Measurements from ENCODE around the gene DMRTC2.

The DMRTC2 gene

GRCh38 chr19:41883463-41883820, 38.6 kb downstream of the DMRTC2 start:
- H3K27ac ChIP-seq (ENCODE audit: low read depth, low read length) = peak overlapping the region; percentile 100
- no peaks in the 10 kb centered on the region for H3K9me3 ChIP-seq (ENCODE audit: insufficient read depth, low read length)
- no peak overlapping the region for H2AFZ ChIP-seq (ENCODE audit: low read depth, low read length, severe bottlenecking)
- H3K9me2 ChIP-seq (replicated peaks; ENCODE audit: insufficient read depth, low read length) = no peaks in the 10 kb centered on the region
- peaks cover 57% of the 10 kb centered on the region for H3K79me2 ChIP-seq (ENCODE audit: insufficient read depth, low read length)
- TF ChIP-seq EZH2phosphoT487 (conservative IDR thresholded peaks at IDR 0.05; ENCODE audit: low read length) (no peak), CTCF (IDR thresholded peaks at IDR 0.05; ENCODE audit: insufficient read depth, low read length, poor library complexity, severe bottlenecking) (no peak)
- peak overlapping the region; percentile 65 for H3K4me3 ChIP-seq (ENCODE audit: insufficient read depth, low read length, poor library complexity, severe bottlenecking)
- no peaks in the 10 kb centered on the region for H3K27me3 ChIP-seq (ENCODE audit: low read length)
- H3K9ac ChIP-seq (ENCODE audit: low read length) = peak overlapping the region; percentile 89
- H3K36me3 ChIP-seq (ENCODE audit: low read length) = peaks cover 11% of the 10 kb centered on the region
- H4K20me1 ChIP-seq (ENCODE audit: low read depth, low read length) = no peaks in the 10 kb centered on the region
- peak overlapping the region; percentile 68 for H3K4me2 ChIP-seq (ENCODE audit: low read depth, low read length, poor library complexity, severe bottlenecking)
- peaks cover 53% of the 10 kb centered on the region for H3F3A ChIP-seq (ENCODE audit: insufficient read depth)

GRCh38 chr19:41883821-41884733, 39.2 kb downstream of the DMRTC2 start:
- Histone ChIP-seq H3K27me3 (ENCODE audit: low read length) (no peaks in the 10 kb centered on the region), H3K27ac (ENCODE audit: low read depth, low read length) (peak overlapping the region; percentile 100), H3K4me3 (ENCODE audit: insufficient read depth, low read length, poor library complexity, severe bottlenecking) (peak overlapping the region; percentile 65), H3K4me2 (ENCODE audit: low read depth, low read length, poor library complexity, severe bottlenecking) (peak overlapping the region; percentile 97), H3K9me3 (ENCODE audit: insufficient read depth, low read length) (no peaks in the 10 kb centered on the region), H3F3A (ENCODE audit: insufficient read depth) (peaks cover 47% of the 10 kb centered on the region), H3K79me2 (ENCODE audit: insufficient read depth, low read length) (peaks cover 57% of the 10 kb centered on the region), H3K36me3 (ENCODE audit: low read length) (peaks cover 5% of the 10 kb centered on the region; the same call in 1 of the 2 replicates), H2AFZ (ENCODE audit: low read depth, low read length, severe bottlenecking) (no peak overlapping the region), H3K9me2 (replicated peaks; ENCODE audit: insufficient read depth, low read length) (no peaks in the 10 kb centered on the region), H4K20me1 (ENCODE audit: low read depth, low read length) (no peaks in the 10 kb centered on the region), H3K9ac (ENCODE audit: low read length) (peak overlapping the region; percentile 89)
- no peak for TF ChIP-seq CTCF (IDR thresholded peaks at IDR 0.05; ENCODE audit: insufficient read depth, low read length, poor library complexity, severe bottlenecking)
- no peak for TF ChIP-seq EZH2phosphoT487 (conservative IDR thresholded peaks at IDR 0.05; ENCODE audit: low read length)

- peaks cover 20% of the 10 kb centered on the region for H3F3A ChIP-seq (ENCODE audit: insufficient read depth)
- no peaks in the 10 kb centered on the region for H4K20me1 ChIP-seq (ENCODE audit: low read depth, low read length)
- H3K27ac ChIP-seq (ENCODE audit: low read depth, low read length) = peak overlapping the region; percentile 83
- no peaks in the 10 kb centered on the region for H3K27me3 ChIP-seq (ENCODE audit: low read length)
- peak overlapping the region; percentile 97 for H3K4me2 ChIP-seq (ENCODE audit: low read depth, low read length, poor library complexity, severe bottlenecking)
- H3K79me2 ChIP-seq (ENCODE audit: insufficient read depth, low read length) = peaks cover 50% of the 10 kb centered on the region
- peak overlapping the region; percentile 25 for H3K4me3 ChIP-seq (ENCODE audit: insufficient read depth, low read length, poor library complexity, severe bottlenecking)
- no peaks in the 10 kb centered on the region for H3K36me3 ChIP-seq (ENCODE audit: low read length)
- no peaks in the 10 kb centered on the region for H3K9me2 ChIP-seq (replicated peaks; ENCODE audit: insufficient read depth, low read length)
- TF ChIP-seq EZH2phosphoT487 (conservative IDR thresholded peaks at IDR 0.05; ENCODE audit: low read length) (no peak), CTCF (IDR thresholded peaks at IDR 0.05; ENCODE audit: insufficient read depth, low read length, poor library complexity, severe bottlenecking) (no peak)
- no peaks in the 10 kb centered on the region for H3K9me3 ChIP-seq (ENCODE audit: insufficient read depth, low read length)
- peak overlapping the region; percentile 89 for H3K9ac ChIP-seq (ENCODE audit: low read length)
- H2AFZ ChIP-seq (ENCODE audit: low read depth, low read length, severe bottlenecking) = no peak overlapping the region
Observed at GRCh38 chr19:41886761-41887710, 42.2 kb downstream of the DMRTC2 start.

Data from SU-DHL-6 (cell line).